GM18867 (cell line): ENCODE measurements around the gene MEIS3.
"Not testable (repeated sequence)": the region's sequence is repeated elsewhere in the genome, so short reads cannot be mapped to it uniquely, and the experiment has no call there.

Experiments
- ATAC-seq: cut with Tn5 transposase; IDR thresholded peaks from one replicate; pipeline ENCODE4 v1.9.1; 2021; ENCODE audit warnings: mild to moderate bottlenecking, moderate library complexity; ENCODE audit not compliant: unreplicated experiment

MEIS3 gene

GRCh38 chr19:47365455-47365854 is 53.9 kb downstream of the MEIS3 start:
- ATAC-seq, result not testable (repeated sequence)

- ATAC-seq, result no peak
Measured at GRCh38 chr19:47363758-47364531, 55.4 kb downstream of the MEIS3 start.

GRCh38 chr19:47362321-47362720 is 57.0 kb downstream of the MEIS3 start:
- no peak for ATAC-seq

GRCh38 chr19:47358936-47359335 is 60.4 kb downstream of the MEIS3 start:
- no peak for ATAC-seq

GRCh38 chr19:47357788-47358680 is 61.3 kb downstream of the MEIS3 start:
- ATAC-seq, result no peak

GRCh38 chr19:47356900-47357299 is 62.4 kb downstream of the MEIS3 start:
- ATAC-seq, result no peak

GRCh38 chr19:47353307-47353712 is 66.0 kb downstream of the MEIS3 start:
- no peak for ATAC-seq
